ENCODE data around the gene RYR3. TPM values are rescaled to one million over a fixed set of nuclear protein-coding genes. Genes with fewer than 3 reads are reported as not detected.

RYR3 gene
- total RNA-seq, 1 experiment from 2014 or later = not detected

DNA sequence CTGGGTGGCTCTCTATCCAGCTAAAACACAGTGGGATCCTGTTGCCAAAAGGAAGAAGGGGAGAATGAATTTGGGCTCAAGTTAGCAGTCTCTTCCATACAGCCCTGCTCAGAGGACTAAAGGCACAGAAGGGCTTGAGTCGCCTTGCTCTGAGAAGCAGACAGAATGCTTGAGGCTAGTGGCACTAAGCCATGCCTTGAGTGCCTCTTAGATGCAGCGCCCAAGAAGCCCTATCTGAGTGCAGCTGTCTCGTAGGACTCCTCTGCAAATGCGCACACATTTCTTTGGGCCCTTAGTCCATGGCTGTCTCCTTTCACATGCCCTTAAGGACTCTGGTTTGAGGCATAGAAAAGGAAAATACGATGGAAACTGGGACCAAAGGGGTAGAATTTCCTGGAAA, 446.2 kb downstream of the RYR3 start:
- Histone ChIP-seq H3K4me3 (ENCODE audit: low read depth, low read length, poor library complexity, severe bottlenecking) (no peak overlapping the region), H3K4me1 (ENCODE audit: insufficient read depth, low read length, poor library complexity, severe bottlenecking) (no peaks in the 10 kb centered on the region), H3K27me3 (replicated peaks; ENCODE audit: insufficient read depth, low read depth, low read length, poor library complexity) (peaks cover 5% of the 10 kb centered on the region), H3K9me3 (ENCODE audit: low read depth, low read length, poor library complexity, severe bottlenecking) (no peaks in the 10 kb centered on the region), H3K27ac (ENCODE audit: low read depth, low read length, poor library complexity, severe bottlenecking) (no peak overlapping the region), H3K36me3 (ENCODE audit: insufficient read depth, low read length, poor library complexity, severe bottlenecking) (no peaks in the 10 kb centered on the region)
- BruUV-seq (replicated peaks) = no TSS peak
- ChIA-PET POLR2A (ENCODE audit: low non-redundant PET) (no interaction called here), CTCF (no interaction called here)
- DNase-seq (ENCODE audit: low spot score) = no peak
- intact Hi-C loops (cut with micrococcal nuclease; ENCODE audit: unreplicated experiment) = loop anchor here (10.0 kb wide), 1 partner anchor 62 kb away; no protein-coding TSS in a partner anchor
- no peak for TF ChIP-seq EZH2 (IDR thresholded peaks at IDR 0.05; ENCODE audit: borderline replicate concordance, low read depth, low read length, poor library complexity, severe bottlenecking)
- TF ChIP-seq, protein P1, sequence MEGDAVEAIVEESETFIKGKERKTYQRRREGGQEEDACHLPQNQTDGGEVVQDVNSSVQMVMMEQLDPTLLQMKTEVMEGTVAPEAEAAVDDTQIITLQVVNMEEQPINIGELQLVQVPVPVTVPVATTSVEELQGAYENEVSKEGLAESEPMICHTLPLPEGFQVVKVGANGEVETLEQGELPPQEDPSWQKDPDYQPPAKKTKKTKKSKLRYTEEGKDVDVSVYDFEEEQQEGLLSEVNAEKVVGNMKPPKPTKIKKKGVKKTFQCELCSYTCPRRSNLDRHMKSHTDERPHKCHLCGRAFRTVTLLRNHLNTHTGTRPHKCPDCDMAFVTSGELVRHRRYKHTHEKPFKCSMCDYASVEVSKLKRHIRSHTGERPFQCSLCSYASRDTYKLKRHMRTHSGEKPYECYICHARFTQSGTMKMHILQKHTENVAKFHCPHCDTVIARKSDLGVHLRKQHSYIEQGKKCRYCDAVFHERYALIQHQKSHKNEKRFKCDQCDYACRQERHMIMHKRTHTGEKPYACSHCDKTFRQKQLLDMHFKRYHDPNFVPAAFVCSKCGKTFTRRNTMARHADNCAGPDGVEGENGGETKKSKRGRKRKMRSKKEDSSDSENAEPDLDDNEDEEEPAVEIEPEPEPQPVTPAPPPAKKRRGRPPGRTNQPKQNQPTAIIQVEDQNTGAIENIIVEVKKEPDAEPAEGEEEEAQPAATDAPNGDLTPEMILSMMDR (conservative IDR thresholded peaks at IDR 0.05; ENCODE audit: low read depth, low read length) = no peak

DNA sequence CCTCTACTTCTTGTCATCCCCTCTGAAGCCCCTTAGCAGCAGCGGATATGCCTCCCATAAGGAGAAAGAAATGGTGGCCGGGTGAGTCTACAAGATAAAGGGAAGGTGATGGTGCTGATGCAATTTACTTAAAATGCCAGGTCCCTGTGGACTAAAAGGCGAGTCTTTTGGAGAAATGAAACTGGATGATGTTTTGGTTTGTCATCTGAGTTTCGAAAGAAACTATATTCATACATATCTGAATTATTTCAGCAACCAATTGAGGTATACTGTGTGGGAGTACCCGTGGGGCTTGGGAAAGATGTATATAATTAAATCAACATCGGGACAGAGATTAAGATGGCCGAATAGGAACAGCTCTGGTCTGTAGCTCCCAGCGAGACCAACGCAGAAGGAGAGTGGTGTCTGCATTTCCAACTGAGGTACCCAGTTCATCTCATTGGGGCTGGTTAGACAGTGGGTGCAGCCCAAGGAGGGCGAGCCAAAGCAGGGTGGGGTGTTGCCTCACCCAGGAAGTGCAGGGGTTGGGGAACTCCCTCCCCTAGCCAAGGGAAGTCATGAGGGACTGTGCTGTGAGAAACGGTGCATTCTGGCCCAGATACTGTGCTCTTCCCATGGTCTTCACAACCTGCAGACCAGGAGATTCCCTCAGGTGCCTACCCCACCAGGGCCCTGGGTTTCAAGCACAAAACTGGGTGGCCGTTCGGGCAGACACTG, 446.9 kb downstream of the RYR3 start:
- no peak overlapping the region for H3K4me3 ChIP-seq (ENCODE audit: low read depth, low read length, poor library complexity, severe bottlenecking)
- POLR2A ChIA-PET (ENCODE audit: low non-redundant PET) = no interaction called here
- intact Hi-C loops (cut with micrococcal nuclease; ENCODE audit: unreplicated experiment) = loop anchor here (10.0 kb wide), 1 partner anchor 63 kb away; no protein-coding TSS in a partner anchor
- H3K27me3 ChIP-seq (replicated peaks; ENCODE audit: insufficient read depth, low read depth, low read length, poor library complexity) = peaks cover 5% of the 10 kb centered on the region
- no peak for DNase-seq (ENCODE audit: low spot score)
- H3K27ac ChIP-seq (ENCODE audit: low read depth, low read length, poor library complexity, severe bottlenecking) = no peak overlapping the region
- CTCF ChIA-PET = no interaction called here
- no peak for TF ChIP-seq EZH2 (IDR thresholded peaks at IDR 0.05; ENCODE audit: borderline replicate concordance, low read depth, low read length, poor library complexity, severe bottlenecking)
- TF ChIP-seq, protein P1 (conservative IDR thresholded peaks at IDR 0.05; ENCODE audit: low read depth, low read length) = no peak
- BruUV-seq (replicated peaks) = no TSS peak
- H3K36me3 ChIP-seq (ENCODE audit: insufficient read depth, low read length, poor library complexity, severe bottlenecking) = no peaks in the 10 kb centered on the region
- no peaks in the 10 kb centered on the region for H3K4me1 ChIP-seq (ENCODE audit: insufficient read depth, low read length, poor library complexity, severe bottlenecking)
- H3K9me3 ChIP-seq (ENCODE audit: low read depth, low read length, poor library complexity, severe bottlenecking) = no peaks in the 10 kb centered on the region

DNA sequence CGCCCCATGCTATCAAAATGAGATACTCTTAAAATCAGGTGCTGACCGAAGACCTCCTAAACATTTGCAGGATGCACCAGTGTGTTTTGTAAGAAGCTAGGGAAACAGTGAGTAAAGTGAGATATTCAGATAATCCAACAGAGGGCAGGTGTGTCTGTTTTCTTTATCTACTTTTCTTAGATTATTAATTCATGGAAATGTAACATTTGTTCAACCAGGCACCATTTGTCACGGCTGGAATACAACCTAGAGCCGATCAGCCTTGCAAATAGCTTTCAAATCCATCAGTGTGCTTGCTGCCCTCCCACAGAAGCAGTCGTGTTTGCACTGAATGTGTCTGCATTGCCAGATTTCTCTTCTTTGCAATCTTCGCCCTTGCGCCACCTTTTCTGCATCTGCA, 455.6 kb downstream of the RYR3 start:
- no TSS peak for BruUV-seq (replicated peaks)
- CTCF ChIA-PET = no interaction called here

More for the DNA sequence above, 455.6 kb downstream of the RYR3 start:
- peaks cover 3% of the 10 kb centered on the region for H3K27me3 ChIP-seq (replicated peaks; ENCODE audit: insufficient read depth, low read depth, low read length, poor library complexity)
- H3K4me1 ChIP-seq (ENCODE audit: insufficient read depth, low read length, poor library complexity, severe bottlenecking) = no peaks in the 10 kb centered on the region
- TF ChIP-seq, protein P1 (conservative IDR thresholded peaks at IDR 0.05; ENCODE audit: low read depth, low read length) = no peak
- TF ChIP-seq EZH2 (IDR thresholded peaks at IDR 0.05; ENCODE audit: borderline replicate concordance, low read depth, low read length, poor library complexity, severe bottlenecking) = no peak
- no peak overlapping the region for H3K4me3 ChIP-seq (ENCODE audit: low read depth, low read length, poor library complexity, severe bottlenecking)
- intact Hi-C loops (cut with micrococcal nuclease; ENCODE audit: unreplicated experiment) = loop anchor here (10.0 kb wide), 1 partner anchor 218 kb away; no protein-coding TSS in a partner anchor
- no peaks in the 10 kb centered on the region for H3K9me3 ChIP-seq (ENCODE audit: low read depth, low read length, poor library complexity, severe bottlenecking)
- no peak overlapping the region for H3K27ac ChIP-seq (ENCODE audit: low read depth, low read length, poor library complexity, severe bottlenecking)
- no peaks in the 10 kb centered on the region for H3K36me3 ChIP-seq (ENCODE audit: insufficient read depth, low read length, poor library complexity, severe bottlenecking)
- DNase-seq (ENCODE audit: low spot score) = no peak
- POLR2A ChIA-PET (ENCODE audit: low non-redundant PET) = no interaction called here

Data from A673 (cell line).